VCaP (cell line): ENCODE data around the gene FGD3.
"Not testable (repeated sequence)": the region's sequence is repeated elsewhere in the genome, so short reads cannot be mapped to it uniquely, and the experiment has no call there.

Experiments used
- H3K27ac ChIP-seq: fragments of 450-650 bp; 2 replicates; pipeline ENCODE4 v1.5.1; 2017
- TF ChIP-seq, protein P1 (sequence below): fragments of 450-650 bp; conservative IDR thresholded peaks from 2 replicates; pipeline ENCODE4 v1.5.1; 2017; ENCODE audit warnings: mild to moderate bottlenecking, moderate library complexity

FGD3 gene, protein sequence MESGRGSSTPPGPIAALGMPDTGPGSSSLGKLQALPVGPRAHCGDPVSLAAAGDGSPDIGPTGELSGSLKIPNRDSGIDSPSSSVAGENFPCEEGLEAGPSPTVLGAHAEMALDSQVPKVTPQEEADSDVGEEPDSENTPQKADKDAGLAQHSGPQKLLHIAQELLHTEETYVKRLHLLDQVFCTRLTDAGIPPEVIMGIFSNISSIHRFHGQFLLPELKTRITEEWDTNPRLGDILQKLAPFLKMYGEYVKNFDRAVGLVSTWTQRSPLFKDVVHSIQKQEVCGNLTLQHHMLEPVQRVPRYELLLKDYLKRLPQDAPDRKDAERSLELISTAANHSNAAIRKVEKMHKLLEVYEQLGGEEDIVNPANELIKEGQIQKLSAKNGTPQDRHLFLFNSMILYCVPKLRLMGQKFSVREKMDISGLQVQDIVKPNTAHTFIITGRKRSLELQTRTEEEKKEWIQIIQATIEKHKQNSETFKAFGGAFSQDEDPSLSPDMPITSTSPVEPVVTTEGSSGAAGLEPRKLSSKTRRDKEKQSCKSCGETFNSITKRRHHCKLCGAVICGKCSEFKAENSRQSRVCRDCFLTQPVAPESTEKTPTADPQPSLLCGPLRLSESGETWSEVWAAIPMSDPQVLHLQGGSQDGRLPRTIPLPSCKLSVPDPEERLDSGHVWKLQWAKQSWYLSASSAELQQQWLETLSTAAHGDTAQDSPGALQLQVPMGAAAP

DNA sequence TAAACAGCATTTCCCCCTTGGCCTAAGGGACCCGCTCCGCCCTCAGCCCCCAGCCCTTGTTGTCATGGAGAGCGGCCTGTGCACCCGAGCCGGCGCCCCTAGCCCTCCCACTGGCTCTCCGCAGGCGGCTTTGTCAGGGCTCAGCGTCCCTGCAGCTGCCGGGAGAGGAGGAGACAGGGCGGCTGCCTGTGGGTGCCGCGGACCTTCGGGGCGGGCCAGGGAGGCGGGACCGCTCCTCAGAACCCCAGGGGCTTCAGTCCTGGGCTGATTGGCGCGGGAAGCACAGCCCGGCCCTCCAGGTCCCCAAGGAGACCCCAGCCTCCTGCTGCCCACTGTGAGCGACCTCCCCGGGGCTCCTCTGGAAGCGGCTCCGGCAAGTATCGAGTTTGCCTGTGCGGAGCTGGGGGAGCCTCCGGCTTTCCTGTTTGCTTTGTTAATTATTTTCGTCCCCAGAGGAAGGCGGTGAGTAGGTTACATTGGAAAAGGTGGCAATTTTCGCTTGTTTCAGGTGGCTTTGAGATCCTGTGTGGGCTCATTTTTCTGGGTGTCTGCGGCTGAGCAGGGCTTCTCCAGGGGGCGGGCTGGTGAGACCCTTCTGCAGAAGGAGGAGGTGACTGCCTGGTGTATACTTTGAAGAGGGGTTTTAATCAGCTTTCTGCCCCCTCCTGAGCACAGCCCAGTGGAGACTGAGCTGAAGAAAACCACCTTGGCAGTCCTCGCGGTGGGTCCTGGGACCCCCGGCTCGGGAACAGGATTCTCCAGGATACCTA lies at the start of gene FGD3:
FGD3 (plus strand) TSS at position 256 of the 770 bp plus-strand sequence. CDS start 28,734 bp downstream, outside the sequence.
- TF ChIP-seq, protein P1, sequence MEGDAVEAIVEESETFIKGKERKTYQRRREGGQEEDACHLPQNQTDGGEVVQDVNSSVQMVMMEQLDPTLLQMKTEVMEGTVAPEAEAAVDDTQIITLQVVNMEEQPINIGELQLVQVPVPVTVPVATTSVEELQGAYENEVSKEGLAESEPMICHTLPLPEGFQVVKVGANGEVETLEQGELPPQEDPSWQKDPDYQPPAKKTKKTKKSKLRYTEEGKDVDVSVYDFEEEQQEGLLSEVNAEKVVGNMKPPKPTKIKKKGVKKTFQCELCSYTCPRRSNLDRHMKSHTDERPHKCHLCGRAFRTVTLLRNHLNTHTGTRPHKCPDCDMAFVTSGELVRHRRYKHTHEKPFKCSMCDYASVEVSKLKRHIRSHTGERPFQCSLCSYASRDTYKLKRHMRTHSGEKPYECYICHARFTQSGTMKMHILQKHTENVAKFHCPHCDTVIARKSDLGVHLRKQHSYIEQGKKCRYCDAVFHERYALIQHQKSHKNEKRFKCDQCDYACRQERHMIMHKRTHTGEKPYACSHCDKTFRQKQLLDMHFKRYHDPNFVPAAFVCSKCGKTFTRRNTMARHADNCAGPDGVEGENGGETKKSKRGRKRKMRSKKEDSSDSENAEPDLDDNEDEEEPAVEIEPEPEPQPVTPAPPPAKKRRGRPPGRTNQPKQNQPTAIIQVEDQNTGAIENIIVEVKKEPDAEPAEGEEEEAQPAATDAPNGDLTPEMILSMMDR = no peak
- H3K27ac ChIP-seq = peak within 1 kb of the TSS; percentile 42; the same call in 1 of the 2 replicates

DNA sequence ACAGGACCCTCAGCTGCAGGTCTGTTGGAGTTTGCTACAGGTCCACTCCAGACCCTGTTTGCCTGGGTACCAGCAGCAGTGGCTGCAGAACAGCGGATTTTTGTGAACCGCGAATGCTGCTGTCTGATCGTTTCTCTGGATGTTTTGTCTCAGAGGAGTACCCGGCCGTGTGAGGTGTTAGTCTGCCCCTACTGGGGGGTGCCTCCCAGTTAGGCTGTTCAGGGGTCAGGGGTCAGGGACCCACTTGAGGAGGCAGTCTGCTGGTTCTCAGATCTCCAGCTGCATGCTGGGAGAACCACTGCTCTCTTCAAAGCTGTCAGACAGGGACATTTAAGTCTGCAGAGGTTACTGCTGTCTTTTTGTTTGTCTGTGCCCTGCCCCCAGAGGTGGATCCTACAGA lies 42.2 kb upstream of the FGD3 start:
- not testable (repeated sequence) for H3K27ac ChIP-seq

DNA sequence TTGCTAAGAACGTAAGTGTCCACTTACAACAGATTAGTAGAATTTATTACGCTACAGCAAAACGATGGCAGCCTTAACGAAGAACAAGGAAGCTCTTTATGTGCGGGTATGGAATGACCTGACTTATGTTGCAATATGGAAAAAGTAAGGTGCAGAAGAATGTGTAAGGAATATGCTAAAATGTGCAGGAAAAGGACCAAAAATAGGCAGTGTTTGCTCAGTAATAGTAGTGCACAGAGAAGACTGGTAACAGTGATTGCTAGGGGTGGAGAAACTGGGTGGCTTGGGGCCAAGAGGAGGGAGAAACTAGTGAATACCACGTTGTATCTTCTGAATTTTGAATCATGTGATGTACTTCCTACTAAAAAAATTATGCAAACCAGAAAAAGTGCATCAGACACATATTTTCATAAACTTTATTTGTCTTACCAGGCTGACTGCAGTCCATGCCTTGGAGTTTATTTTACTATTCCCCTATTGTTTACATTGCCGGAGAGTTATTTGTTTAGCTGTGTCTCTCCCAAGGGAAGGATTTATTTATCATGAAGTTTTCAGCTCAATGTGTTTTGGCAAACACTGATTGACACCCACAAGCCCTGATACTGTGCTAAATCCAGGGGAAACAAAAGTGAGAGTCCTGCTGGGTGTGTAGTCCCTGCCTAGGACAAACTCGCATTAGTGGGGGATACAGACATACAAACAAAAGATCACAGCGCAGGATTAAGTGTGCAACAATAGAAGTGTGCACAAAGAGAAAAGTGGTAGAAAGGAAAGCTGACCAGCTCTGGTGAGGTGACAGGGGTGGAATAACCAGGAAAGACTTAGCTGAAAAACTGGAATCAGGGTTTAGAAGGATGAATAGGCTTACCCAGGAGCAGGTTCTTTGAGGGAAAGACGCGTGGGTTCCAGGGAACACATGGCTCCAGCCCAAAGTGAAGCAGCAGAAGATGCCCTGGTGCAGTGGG lies 35.5 kb upstream of the FGD3 start:
- TF ChIP-seq, protein P1 = no peak
- H3K27ac ChIP-seq = peak overlapping the region; percentile 84

DNA sequence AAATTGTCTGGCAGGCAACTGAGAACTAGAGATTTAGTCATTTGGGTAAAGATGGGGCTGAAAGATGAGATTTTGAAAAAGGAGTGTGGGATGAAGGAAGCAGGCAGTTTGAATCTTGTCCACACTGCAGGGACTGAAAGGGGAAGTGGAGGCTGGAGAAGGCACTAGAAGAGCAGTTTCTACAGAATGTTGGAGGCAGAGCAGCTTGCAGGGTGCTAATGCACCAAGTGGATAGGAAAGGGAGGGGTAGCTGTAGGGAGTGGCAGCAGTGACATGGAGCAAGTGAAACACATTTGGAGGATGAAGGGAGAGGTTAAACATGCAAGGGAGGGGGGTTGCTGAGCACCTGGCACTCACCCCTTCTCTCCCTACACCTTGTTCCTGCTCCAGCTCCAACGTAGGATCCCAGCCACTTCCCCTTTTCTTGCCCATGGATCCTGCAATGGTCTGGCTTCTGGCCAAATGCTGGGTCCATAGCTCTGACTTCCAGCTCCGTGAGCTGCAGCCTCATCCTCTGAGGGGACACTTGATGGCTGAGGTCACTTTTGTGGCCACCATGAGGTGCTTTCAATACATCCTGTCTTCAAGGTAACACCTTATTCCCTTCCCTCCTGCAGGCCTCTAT lies 30.0 kb upstream of the FGD3 start:
- TF ChIP-seq, protein P1 = no peak
- H3K27ac ChIP-seq = no peak overlapping the region

DNA sequence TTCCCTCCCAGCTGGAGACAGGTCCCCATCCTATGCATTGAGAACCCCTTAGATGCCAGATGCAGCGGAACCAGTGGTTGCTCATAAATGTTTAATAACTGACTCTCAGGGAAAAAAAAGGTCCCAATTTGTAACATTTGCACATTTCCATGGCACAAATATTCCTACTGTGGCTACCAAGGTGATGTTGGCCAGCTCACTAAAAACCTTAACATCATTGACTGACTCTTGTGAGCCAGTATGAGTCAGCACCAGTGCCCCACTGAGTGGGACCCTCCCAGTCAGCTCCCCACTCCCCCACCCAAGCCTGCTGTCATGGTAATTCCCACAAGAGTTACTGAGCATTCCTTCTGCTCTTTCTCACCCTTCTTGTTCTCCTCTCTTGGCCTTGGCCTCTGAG lies 26.9 kb upstream of the FGD3 start:
- no peak overlapping the region for H3K27ac ChIP-seq
- TF ChIP-seq, protein P1 = no peak

DNA sequence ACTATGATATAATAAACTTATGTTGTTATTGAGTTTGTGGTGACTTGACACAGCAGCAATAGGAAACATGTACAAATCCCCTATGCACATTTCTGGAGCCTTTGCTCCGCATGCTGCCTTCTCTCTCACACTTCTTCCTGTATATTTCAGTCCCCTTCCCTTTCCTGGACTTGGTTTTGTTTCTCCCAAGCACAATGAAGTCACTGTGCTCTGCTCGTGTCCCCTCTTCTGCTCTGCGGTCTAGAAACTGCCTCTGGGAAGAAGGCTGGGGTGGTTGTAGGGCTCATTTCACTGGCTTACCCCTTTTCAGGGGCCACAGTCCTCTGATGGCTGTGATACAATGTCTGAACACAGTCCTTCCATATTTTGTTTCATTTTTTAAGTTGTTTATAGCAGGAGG lies 15.7 kb upstream of the FGD3 start:
- TF ChIP-seq, protein P1 = no peak
- H3K27ac ChIP-seq = no peak overlapping the region

DNA sequence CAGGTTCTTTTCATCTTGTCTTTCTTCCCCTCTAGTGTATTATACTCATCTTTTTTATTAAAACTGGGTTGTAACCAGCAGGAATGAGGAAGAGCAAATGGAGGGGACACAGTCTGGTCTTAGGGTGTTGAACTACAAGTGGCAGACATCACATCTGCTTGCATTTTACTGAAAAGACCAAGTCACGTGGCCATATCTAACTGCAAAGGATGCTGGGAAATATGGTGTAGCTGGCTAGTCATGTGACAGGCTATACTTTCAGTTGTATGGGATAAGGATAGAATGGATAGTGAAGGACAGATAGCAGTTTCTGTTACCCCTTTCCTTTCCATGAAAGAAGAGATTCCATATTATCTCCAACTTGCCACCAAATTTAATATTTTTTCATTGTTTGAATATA lies 13.0 kb upstream of the FGD3 start:
- TF ChIP-seq, protein P1 = no peak
- H3K27ac ChIP-seq = no peak overlapping the region
